HG03442 (cell line): ENCODE results near the gene KRTAP9-3.
"Not testable (repeated sequence)": the region's sequence is repeated elsewhere in the genome, so short reads cannot be mapped to it uniquely, and the experiment has no call there.

Experiments
- ATAC-seq: cut with Tn5 transposase; IDR thresholded peaks from one replicate; pipeline ENCODE4 v1.9.1; 2021; ENCODE audit warnings: mild to moderate bottlenecking, moderate library complexity; ENCODE audit not compliant: unreplicated experiment

The KRTAP9-3 gene, protein sequence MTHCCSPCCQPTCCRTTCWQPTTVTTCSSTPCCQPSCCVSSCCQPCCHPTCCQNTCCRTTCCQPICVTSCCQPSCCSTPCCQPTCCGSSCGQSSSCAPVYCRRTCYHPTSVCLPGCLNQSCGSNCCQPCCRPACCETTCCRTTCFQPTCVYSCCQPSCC

DNA sequence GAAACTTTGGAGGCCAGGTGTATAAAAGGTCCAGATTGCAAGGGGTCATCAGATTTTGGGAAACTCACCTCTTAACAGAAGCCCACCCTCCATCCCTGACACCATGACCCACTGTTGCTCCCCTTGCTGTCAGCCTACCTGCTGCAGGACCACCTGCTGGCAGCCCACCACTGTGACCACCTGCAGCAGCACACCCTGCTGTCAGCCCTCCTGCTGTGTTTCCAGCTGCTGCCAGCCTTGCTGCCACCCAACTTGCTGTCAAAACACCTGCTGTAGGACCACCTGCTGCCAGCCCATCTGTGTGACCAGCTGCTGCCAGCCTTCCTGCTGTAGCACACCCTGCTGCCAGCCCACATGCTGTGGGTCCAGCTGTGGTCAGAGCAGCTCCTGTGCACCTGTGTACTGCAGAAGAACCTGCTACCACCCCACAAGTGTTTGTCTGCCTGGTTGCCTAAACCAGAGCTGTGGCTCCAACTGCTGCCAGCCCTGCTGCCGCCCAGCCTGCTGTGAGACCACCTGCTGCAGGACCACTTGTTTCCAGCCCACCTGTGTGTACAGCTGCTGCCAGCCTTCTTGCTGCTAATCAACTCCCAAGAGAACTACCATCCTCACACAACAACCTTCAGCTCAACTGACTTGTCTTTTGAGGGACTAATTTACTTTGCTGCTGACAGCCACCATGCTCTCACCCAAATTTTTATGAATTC, at the start of gene KRTAP9-3:
KRTAP9-3 (plus strand) TSS at position 51 of the 707 bp plus-strand sequence; CDS start at position 104, 53 bp downstream.
- not testable (repeated sequence) for ATAC-seq

DNA sequence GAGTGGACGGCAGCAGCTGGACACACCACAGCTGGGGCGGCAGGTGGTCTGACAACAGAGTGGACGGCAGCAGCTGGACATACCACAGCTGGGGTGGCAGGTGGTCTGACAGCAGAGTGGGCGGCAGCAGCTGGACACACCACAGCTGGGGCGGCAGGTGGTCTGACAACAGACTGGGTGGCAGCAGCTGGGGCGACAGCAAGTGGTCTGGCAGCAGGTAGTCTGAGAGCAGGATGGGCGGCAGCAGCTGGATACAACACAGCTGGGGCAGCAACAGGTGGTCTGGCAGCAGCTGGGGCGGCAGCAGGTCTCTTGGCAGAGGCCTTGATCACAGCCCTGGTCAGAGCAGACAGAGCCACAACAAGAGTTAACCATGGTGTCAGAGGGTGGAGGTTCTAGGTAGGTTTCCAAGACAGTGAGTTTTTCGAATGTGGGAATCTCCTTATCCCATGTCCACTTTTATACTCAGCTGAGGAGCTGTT, 47.7 kb upstream of the KRTAP9-3 start, which contains the start of gene KRTAP4-1:
KRTAP4-1 (minus strand) TSS at position 432 of the 482 bp plus-strand sequence; CDS start at position 375, 57 bp downstream.
- ATAC-seq = no peak

DNA sequence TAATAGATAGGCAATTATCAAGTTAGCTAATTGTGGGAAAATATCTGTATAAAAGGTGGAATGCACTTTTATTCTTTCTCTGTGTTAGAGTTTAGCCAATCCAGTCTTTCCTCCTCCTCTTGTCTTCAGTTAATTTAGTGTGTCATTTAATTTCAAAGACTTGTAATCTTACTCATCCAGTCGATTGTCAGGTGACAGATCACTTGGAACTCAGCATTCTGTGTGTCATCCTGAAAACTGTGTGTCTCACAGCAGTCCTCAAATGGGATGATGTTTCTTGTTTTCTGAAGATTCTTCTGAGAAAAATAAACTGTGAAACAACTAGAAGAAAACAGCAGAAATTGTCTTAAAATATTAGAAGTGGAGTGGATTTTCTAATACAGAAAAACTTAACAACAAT, 47.2 kb upstream of the KRTAP9-3 start:
- no peak for ATAC-seq

DNA sequence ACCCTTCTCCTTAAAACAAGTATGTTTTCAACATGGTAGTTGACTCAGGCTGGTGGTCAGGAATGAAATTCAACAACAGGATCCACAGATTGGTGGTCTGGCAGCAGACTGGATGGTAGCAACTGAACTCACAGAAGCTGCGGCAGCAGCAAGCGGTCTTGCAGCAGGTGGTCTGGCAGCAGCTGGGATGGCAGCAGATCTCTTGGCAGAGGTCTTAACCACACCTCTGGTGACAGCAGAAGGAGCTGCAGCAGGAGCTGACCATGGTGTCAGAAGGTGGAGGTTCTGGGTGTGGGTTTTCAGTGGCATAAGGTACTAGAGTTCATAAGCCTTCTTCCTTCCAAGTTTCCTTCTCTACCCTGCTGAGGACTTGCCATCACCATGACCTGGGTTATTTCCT, 45.4 kb upstream of the KRTAP9-3 start:
- no peak for ATAC-seq

DNA sequence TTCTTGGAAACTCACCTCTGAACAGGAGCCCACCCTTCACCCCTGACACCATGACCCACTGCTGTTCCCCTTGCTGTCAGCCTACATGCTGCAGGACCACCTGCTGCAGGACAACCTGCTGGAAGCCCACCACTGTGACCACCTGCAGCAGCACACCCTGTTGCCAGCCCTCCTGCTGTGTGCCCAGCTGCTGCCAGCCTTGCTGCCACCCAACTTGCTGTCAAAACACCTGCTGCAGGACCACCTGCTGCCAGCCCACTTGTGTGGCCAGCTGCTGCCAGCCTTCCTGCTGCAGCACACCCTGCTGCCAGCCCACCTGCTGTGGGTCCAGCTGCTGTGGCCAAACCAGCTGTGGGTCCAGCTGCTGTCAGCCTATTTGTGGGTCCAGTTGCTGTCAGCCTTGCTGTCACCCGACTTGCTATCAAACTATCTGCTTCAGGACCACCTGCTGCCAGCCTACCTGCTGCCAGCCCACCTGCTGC, 42.4 kb upstream of the KRTAP9-3 start, which contains the start of gene KRTAP9-1:
KRTAP9-1 (plus strand) TSS at position 51 of the 482 bp plus-strand sequence; CDS start at position 51, 0 bp downstream.
- not testable (repeated sequence) for ATAC-seq

DNA sequence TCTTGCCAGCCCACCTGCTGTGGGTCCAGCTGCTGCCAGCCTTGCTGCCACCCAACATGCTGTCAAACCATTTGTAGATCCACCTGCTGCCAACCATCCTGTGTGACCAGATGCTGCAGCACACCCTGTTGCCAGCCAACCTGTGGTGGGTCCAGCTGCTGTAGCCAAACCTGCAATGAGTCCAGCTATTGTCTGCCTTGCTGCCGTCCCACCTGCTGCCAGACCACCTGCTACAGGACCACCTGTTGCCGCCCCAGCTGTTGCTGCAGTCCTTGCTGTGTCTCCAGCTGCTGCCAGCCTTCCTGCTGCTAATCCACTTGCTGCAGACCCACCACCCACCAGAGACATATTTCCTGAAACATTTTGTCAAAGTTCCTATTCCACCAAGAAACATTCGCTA, 41.9 kb upstream of the KRTAP9-3 start:
- no peak for ATAC-seq

DNA sequence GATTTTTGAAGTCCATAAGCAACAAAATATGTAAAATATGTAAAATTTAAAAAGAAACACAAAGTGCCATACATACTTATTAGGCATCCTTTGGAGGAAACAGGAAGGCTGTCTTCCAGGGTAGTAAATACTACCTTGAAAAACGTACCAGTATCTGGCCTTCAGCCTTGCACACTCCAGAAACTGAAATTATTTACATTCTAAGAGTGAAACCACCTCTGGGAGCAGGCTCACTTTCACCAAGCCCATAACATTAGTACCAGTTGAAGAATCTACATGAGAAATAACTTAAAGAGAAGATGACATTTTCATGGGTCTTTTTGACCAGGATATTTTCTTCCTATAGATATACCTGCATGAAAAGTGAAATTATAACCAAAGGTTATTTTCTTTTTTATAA, 36.2 kb upstream of the KRTAP9-3 start:
- ATAC-seq = no peak

DNA sequence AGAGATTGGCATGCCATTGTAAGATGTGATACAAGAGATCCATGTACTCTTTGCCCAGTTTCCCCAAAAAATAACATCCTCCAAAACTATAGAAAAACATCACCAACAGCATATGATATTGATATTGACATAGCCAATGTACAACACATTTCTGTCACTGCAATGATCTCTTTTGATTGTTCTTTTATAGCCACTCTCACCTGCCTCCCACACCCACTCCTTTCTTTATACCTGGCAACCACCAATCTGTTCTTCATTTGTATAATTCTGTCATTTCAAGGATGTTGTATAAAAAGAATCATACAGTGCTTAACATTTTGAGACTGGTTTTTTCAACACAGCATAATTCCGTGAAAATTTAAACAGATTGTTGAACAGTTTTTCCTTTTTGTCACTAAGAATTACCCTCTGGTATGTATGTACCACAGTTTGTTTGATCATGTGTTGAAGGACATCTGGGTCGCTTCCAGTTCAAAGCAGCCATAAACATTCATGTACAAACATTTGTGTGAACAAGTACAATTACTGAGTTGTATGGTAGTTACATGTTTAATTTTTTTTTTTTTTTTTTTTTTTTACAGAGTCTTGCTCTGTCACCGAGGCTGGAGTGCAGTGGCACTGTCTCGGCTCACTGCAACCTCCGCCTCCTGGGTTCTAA, 32.7 kb upstream of the KRTAP9-3 start:
- ATAC-seq = no peak

DNA sequence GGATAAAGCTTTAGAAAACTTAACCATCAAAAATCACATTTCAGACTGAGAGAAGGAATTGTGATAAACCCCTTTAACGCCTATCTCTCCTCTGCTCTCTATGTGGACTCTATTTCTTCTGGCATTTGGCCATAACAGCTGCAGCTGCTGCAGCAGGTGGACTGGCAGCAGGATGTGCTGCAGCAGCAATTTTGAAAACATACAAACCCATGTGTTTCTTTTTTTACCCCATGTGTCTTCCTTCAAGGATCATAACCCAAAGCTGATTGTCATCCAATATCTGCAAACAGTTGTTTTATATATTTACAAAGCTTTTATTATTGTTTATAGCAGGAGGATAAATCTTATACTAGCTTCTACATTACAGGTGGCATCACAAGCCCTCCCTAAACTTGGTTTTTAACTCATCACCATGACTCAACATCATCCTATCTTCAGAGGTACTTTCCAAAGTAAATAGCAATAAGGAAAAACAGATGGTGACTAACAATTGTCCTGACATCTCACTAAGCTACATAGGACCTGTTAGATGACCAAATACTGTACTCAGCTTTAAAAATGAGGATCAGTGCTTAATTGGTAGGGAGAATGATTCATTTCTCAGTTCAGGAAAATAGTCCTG, 20.3 kb upstream of the KRTAP9-3 start:
- ATAC-seq = no peak

DNA sequence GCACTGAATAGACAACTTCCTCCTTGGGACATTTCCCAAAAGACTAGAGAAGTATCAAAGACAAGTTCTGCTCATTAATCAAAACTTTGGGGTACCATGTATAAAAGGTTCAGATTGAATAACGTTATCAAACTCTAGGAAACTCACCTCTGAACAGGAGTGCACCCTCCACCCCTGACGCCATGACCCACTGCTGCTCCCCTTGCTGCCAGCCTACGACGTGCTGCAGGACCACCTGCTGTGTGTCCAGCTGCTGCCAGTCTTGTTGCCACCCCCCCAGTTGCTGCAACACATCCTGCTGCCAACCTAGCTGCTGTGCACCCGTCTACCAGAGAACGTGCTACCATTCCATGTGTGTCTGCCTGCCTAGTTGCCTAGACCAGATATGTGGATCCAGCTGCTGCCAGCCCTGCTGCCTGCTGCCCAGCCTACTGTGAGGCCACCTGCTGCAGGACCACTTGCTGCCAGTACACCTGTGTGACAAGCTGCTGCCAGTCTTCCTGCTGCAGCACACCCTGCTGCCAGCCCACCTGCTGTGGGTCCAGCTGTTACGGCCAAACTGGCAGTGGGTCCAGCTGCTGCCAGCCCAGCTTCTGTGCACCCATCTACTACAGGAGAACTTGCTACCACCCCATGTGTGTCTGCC, 19.6 kb upstream of the KRTAP9-3 start:
- no peak for ATAC-seq

DNA sequence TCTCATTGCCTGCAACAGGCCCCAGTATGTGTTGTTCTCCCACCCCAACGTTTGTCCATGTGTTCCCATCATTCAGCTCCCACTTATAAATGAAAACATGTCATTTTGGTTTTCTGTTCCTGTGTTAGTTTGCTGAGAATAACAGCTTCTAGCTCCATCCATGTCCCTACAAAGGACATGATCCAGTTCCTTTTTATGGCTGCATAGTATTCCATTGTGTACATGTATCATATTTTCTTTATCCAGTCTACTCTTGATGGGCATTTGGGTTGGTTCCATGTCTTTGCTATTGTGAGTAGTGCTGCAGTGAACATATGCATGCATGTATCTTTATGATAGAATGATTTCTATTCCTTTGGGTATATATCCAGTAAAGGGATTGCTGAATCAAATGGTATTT, 16.6 kb upstream of the KRTAP9-3 start:
- no peak for ATAC-seq

DNA sequence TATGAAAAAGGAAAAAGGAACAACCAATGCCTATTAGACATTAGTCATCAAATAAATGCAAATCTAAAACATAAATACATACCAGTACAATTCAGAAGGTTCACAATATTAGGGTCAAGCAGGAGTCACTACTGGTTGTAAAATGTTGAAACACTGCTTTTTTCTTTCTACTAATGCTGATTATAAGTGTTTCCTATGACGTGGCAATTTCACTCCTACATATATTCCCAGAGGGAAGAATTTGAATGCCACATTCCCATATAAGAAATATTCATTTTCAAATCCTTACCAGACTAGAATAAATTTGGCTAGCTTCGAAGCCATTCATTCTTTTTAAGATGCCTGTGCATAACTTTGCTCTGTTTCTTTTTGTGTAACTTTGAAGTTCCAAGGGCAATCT, 8.4 kb upstream of the KRTAP9-3 start:
- ATAC-seq = no peak

DNA sequence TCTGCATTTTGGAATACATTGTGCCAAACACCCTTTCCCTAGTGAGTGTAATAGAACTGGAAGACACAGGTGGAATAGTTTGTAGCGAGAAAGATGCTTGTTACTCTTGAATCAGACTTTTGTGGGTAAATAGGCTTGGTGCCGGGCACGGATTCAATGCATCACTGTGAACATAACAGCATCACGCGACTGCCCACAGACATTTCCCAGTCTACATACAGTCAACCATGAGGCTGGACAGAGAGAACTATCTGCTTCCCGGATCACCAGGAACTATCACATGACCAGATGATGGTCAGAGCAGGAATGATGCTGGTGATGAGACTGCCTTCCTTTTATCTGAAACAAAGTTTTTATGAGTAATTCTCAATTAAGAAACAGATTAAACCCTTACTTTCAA, 6.2 kb upstream of the KRTAP9-3 start:
- ATAC-seq = no peak

DNA sequence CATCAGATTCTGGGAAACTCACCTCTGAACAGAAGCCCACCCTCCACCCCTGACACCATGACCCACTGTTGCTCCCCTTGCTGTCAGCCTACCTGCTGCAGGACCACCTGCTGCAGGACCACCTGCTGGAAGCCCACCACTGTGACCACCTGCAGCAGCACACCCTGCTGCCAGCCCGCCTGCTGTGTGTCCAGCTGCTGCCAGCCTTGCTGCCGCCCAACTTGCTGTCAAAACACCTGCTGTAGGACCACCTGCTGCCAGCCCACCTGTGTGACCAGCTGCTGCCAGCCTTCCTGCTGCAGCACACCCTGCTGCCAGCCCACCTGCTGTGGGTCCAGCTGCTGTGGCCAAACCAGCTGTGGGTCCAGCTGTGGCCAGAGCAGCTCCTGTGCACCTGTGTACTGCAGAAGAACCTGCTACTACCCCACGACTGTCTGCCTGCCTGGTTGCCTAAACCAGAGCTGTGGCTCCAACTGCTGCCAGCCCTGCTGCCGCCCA, 5.6 kb upstream of the KRTAP9-3 start, which contains the start of gene KRTAP9-2:
KRTAP9-2 (plus strand) TSS at position 51 of the 498 bp plus-strand sequence; CDS start at position 58, 7 bp downstream.
- ATAC-seq = not testable (repeated sequence)

DNA sequence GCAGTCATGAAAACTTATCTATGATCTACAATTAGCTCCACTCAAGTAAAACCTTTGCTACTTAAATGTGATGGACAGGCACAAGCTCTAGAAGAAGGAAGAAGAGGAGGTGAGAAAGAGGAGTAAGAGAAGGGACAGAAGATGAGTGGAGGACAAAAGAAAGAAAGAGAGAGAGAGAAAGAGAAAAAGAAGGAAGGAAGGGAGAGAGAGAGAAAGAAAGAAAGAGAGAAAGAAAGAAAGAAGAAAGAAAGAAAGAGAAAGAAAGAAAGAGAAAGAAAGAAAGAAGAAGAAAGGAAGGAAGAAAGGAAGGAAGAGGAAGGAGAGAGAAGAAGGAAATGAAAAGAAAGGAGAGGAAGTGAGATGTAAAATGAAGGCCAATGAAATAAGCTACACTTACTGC, 2.2 kb upstream of the KRTAP9-3 start:
- ATAC-seq = no peak

DNA sequence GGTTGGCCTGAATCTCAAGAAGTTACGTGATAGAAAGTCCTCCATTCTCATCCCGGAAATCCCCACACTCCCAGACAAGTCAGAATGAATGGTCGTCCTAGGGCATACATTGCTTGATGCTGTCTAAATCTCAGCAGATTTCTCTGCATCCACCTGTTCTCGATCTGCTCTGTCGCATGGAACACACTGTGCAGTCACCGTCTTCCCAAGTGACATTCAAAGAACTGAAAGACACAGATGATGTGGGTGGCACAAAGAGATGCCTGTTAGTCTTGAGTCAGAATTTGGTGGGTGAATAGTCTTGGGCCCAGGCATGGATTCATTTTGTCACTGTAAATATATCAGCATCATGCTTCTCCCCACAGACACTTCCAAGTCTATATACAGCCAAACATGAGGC, 518 bp upstream of the KRTAP9-3 start:
- no peak for ATAC-seq

DNA sequence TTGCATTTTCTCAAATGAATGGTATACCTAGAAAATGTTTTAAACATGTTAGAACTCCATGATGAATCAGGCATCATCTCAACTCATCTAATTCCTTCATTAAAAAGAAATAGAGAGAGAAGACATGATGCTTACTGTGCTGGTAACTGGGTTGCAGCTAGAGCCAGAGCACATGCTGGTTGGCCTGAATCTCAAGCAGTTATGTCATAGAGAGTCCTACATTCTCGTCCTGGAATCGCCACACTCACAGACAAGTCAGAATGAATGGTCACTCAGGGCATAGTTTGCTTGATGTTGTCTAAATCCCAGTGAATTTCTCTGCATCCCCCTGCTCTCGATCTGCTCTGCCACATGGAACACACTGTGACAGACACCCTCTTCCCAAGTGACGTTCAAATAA, 4.9 kb downstream of the KRTAP9-3 start:
- ATAC-seq = not testable (repeated sequence)

DNA sequence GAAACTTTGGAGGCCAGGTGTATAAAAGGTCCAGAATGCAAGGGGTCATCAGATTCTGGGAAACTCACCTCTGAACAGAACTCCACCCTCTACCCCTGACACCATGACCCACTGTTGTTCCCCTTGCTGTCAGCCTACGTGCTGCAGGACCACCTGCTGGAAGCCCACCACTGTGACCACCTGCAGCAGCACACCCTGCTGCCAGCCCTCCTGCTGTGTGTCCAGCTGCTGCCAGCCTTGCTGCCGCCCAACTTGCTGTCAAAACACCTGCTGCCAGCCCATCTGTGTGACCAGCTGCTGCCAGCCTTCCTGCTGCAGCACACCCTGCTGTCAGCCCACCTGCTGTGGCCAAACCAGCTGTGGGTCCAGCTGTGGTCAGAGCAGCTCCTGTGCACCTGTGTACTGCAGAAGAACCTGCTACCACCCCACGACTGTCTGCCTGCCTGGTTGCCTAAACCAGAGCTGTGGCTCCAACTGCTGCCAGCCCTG, 5.7 kb downstream of the KRTAP9-3 start, which contains the start of gene KRTAP9-8:
KRTAP9-8 (plus strand) TSS at position 51 of the 489 bp plus-strand sequence; CDS start at position 104, 53 bp downstream.
- not testable (repeated sequence) for ATAC-seq

DNA sequence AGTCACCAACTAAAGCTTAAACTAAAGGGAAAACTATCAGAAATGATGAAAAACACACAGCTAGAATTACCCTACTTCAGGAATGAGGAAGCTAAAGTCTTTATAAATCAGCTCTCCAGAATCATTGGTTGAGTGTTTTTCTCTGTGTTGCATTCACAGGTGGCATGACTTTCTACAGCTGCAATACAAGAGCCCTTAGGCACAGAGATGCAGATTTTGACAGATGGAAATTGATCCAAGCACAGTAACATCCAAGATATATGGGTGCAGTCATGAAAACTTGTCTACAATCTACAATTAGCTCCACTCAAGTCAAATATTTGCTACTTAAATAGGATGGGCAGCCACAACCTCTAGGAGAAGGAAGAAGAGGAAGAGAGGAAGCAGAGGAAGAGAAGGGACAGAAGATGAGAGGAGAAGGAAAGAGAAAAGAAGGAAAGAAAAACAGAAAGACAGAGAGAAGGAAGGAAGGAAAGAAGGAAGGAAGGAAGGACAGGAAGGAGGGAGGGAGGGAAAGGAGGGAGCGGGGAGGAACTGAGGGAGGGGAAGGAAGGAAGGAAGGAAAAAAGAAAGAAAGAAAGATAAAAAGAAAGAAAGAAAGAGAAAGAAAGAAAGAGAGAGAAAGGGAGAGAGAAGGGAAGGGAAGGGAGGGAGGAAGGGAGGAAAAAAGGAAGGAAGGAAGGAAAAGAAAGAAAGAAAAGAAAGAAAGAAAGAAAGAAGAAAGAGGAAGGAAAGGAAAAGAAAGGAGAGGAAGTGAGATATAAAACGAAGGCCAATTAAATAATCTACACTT, 14.9 kb downstream of the KRTAP9-3 start:
- ATAC-seq = not testable (repeated sequence)
